HG03439 (cell line): ENCODE data around the gene PLRG1.
"Not testable (repeated sequence)": the region's sequence is repeated elsewhere in the genome, so short reads cannot be mapped to it uniquely, and the experiment has no call there.

Source experiments
- ATAC-seq: cut with Tn5 transposase; IDR thresholded peaks from one replicate; pipeline ENCODE4 v1.9.1; 2021; ENCODE audit warnings: mild to moderate bottlenecking, moderate library complexity; ENCODE audit not compliant: unreplicated experiment

PLRG1 gene

DNA sequence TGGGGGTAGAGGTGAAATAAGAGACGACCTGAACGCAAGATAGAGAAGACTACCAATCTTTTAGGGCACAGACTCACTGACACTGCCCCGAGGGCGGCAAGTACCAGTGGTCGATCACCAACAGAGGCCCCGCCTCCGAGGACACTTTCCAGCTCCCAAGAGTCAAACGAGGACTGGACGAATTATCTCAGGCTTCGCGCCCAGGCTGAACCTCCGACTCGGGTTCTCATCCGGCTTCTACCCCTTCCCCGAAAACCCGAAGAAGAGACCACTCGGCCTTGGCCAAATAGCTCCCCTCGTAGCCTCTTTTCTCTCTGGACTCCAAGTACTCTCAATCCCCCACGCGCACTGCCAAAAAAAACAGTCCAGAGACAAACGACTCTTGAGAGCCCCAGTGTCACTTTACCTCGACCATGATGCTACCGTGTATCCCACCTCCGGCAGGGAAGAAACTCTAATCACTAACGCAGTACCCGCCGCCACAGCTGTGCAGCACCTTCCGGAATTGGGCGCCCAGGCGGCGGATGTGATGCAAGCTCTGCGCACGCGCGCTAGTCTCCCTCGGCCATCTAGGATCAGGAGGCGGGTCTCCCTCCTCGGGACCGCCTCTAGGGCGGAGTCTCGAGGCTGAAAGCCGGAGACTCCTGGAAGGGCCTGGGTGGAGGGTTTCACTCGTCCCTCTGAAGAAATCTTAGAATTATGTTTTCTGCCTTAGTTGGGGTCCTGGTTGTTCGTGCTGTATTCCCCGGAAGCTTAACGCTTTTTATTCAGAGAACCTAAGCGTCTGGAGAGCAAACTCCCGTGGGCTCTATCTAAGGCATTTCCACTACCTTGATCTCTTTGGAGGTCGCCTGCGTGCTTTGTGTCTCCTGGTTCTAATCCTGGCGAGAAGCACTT is at the start of gene PLRG1:
PLRG1 (minus strand) TSS at position 507 of the 897 bp plus-strand sequence; CDS start at position 415, 92 bp downstream.
- ATAC-seq = peak; percentile 99

DNA sequence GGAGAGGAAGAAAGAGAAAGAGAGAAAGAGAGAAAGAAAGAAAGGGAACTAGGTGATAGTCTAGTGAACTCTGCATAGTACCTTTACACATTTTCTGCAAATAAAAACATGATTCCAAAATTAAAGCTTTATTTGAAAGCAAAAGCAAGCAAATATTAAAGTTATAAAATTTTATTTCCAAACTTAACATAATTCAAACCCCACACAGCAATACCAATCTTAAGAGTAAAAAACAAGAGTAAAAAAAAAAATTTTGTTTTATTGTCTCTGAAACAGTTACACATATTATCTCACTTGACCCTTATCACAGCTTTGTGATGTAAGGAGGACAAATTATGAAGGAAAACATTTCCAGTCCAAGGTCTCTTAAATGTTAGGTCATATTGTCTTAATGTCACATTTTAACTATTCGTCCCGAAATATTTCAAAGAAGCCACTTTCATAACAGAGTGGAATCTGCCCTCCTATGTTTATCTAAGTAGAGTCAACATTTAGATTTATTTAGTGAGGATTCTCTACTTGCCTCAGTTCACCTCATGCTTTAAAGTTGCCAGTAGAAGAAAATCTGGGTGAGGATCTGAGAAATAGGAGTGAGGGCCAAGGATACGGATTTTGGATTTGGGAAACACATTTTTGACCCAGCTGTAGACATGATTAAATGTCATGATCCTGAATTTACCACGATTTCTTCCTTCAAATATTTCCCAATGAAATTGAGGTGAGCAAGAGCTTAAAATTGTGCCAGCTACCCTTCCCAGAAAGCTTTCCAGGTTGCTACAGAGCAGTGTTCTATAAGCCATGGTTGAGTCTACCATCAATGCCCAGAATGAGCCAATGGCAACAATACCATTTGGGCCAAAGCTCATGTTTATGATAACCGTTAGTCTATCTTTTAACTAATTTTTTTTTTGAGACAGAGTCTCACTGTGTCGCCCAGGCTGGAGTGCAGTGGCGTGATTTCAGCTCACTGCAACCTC is 47.9 kb upstream of the PLRG1 start:
- no peak for ATAC-seq

GRCh38 chr4:154597281-154597680 is 47.1 kb upstream of the PLRG1 start:
- ATAC-seq = not testable (repeated sequence)

GRCh38 chr4:154595807-154596206 is 45.6 kb upstream of the PLRG1 start:
- ATAC-seq = no peak

DNA sequence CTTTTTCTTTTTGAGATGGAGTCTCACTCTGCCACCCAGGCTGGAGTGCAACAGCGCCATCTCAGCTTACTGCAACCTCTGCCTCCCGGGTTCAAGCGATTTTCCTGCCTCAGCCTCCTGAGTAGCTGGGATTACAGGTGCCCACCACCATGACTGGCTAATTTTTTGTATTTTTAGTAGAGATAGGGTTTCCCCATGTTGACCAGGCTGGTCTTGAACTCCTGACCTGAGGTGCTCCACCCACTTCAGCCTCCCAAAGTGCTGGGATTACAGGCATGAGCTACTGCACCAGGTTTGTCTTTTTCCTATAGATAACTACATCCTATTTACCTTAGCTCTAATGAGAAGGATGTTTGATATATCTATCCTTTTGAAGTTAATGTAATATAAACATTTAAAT is 44.1 kb upstream of the PLRG1 start:
- not testable (repeated sequence) for ATAC-seq

GRCh38 chr4:154593868-154594267 is 43.7 kb upstream of the PLRG1 start:
- no peak for ATAC-seq

DNA sequence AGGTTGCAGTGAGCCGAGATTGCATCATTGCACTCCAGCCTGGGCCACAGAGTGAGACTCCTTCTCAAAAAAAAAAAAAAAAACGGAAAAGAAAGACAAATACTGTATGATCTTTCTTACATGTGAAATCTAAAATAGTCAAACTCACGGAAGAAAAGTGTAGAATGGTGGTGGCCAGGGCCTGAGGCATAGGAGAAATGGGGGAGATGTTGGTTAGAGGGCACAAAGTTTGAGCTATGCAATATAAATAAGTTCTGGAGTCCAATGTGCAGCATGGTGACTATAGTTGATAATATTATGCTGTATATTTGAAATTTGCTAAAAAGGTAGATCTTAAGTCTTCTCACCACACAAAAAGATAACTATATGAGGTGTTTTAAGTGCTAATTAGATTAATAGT is 41.7 kb upstream of the PLRG1 start:
- no peak for ATAC-seq

DNA sequence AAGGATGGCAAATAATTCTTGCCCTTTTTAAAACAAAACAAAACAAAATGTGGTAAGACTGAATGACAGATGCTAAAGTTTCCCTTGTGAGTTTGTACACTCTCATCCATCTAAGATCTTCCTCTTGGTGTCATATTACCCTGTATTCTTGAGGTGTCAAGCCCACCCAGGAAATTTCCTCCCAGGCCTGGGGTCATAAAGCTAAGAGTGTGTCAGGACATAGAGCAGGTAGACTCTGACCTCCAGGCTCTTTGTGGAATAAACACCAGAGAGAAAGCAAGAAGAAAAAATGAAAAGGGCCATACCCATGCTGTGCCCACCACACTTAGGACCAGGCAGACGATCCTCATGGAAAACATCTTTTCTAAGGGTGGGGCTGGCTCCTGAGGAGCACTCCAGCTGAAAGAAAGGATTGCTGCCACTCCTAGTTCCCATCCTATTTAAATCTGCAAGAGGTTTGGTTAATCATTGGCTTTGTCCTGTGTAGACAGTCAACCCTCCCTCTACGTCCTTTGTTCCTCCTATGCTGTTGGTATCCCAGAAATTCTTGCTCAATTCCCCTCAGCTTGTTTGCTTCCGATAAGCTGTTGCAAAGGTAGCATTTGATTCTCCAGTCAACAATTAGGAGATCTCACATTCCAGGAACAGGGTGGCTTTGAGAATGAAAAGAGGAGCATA is 40.3 kb upstream of the PLRG1 start, which contains the start of gene FGA:
FGA (minus strand) TSS at position 414 of the 678 bp plus-strand sequence; CDS start at position 359, 55 bp downstream.
- no peak for ATAC-seq

DNA sequence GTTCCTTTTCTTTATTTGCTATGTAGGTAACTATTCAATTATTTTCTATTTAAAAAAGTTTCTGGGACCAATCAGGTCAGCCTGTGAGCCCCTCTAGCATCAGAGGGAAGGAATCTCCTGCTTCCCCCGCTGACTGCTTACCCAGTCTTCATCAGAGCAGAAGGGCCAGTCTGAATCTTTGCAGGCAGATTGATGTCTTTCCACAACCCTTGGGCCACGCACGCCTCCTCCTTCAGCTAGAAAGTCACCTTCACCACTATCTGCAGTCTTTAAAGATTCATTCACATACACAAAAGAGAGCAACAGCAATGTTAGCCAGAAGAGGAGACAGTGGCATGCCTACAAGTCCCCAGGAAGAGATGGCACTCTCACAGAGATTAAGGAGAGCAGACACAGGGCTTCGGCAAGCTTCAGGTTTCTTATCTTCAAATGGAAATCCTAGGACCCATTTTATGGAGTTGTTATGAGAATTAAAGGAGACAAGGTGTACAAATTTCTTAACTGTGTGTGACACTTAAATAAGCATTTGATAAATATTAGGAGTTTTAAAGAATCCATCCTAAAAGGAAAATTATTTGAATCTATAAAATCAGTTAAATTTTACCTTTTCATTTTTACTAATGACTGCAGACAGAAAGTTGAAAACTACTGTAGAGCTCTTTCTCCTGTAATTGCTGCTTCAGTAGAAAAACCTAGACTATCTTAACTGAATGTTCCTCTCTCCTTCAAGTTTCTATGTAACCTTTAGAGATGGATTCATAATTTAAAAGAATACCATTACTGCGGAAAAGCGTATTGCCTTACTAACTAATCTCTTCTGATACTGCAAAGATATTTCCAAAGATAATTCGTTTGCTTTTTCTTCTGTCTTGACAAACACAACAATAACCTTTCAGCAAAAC is 39.3 kb upstream of the PLRG1 start:
- ATAC-seq = no peak

GRCh38 chr4:154588198-154588597 is 38.0 kb upstream of the PLRG1 start:
- no peak for ATAC-seq

DNA sequence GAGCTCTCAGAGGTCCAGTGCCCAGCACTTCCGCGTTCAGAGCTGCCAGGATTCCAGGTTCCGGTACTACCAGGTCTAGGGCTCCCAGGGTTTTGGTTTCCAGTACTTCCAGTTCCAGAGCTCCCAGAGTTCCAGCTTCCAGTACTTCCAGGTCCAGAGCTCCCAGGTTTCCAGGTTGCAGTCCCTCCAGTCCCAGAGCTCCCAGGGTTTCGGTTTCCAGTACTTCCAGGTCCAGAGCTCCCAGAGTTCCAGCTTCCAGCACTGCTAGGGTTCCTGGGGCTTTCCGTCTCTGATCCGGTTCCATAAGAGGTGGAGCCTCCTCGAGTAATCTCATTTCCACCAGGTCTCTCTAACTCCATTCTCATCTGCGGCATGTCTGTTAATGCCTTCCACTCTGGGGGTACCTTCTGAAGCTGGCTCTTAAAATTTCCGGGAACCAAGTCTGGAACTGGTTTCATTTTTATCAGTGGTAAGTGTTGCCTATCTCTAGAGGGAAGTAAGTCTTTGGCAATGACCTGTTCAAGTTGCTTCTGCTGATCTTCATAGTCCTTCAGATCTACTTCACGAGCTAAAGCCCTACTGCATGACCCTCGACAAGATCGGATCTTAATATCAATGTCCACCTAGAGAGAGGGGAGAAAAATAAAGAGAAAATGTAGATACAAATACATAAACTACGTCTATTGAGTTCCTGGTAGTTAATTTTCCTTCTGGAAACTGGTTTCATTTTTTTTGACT is 36.3 kb upstream of the PLRG1 start:
- no peak for ATAC-seq

GRCh38 chr4:154585369-154586018 is 35.3 kb upstream of the PLRG1 start:
- ATAC-seq = no peak

DNA sequence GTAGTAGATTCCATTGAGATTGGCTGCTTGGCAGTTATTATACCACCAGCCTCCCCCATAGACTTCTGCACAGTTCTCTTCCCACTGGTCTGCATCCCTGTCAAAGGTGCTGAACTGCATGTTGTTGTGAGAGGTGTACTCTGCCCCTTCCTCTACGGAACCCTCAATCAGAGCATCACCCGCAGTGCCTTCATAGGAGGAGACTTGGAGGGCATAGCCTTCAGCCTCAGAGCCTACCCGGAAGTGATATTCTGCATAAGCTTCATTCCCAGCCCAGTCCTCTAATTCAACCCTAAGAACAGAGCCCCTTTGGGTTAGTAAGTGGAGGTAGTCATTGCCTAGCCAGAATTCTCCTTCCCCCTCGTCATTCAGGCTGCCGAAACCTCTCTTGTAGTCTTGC is 34.1 kb upstream of the PLRG1 start:
- ATAC-seq = no peak

DNA sequence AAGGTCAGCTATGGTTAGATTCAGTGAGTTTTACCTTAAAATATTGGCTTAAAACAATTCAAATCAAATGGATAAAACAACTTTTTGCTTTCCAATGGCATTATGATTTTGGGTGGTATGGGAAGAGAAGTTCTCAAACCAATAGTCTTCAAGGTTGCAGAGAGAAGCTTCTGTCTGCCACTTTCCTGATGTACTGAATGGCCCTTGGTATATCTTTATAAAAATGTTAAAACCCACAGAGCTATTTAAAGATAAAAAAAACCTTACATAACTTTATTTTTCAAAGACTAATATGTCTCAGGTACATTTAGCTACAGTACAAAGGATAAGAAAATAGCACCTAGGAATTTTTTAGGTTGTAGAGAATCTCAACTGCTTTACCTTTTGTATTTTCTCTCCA is 33.5 kb upstream of the PLRG1 start:
- no peak for ATAC-seq

GRCh38 chr4:154583230-154583629 is 33.0 kb upstream of the PLRG1 start:
- no peak for ATAC-seq

- ATAC-seq = no peak
Measured at GRCh38 chr4:154582723-154583122, 32.5 kb upstream of the PLRG1 start.

DNA sequence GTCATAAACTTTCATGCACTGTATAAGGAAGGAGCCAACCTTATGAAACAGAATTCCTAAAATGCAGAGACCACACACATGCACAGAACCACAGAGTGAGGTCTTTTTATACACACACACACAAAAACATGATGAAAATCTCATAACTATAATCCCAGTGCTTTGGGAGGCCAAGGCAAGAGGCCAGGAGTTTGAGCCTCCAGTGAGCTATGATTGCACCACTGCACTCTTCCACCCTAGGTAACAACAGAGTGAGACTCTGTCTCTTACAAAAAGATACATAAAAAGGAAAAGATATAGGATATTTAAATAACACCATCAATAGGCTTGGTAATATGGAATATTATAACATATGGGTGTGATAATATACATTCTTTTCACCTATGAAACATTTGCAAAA is 29.7 kb upstream of the PLRG1 start:
- ATAC-seq = no peak

GRCh38 chr4:154578919-154579318 is 28.7 kb upstream of the PLRG1 start:
- no peak for ATAC-seq

DNA sequence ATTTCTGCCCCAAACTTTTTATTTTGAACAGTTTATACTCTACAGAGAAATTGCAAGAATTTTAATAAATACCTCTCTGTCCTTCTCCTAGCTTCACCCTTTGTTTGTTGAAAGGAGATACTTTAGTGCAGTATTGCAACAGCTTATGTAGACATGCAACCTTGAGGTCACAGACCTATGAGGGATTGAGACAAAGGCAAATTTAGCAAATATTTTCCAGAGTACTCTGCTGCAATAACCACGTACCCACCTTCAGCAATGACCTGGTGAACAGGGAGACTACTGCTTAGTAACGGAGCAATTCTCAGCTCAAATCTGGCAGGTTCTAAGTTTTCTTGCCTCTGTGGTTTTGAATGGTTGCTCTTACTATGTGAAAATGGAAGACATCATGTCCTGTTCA is 27.1 kb upstream of the PLRG1 start:
- ATAC-seq = no peak
